HCT116 (cell line): ENCODE results near the gene CKAP2L. TPM values are rescaled to one million over a fixed set of nuclear protein-coding genes. Genes with fewer than 3 reads are reported as not detected.

Experiments used
- ATAC-seq: fragments of 200-7000 bp; cut with Tn5 transposase; 2 replicates; pipeline ENCODE4 v1.9.1; 2020; ENCODE audit warnings: mild to moderate bottlenecking, moderate library complexity
- BruUV-seq: library from RNA; stranded (reverse); fragments of 400-500 nt; replicated peaks from 2 replicates; lab custom pipeline; 2021; lab: Mats Ljungman, UMichigan
- CTCF ChIA-PET: fragments of 300-600 bp; sonication (Branson Sonifier 250); formaldehyde crosslinking; loops from one replicate; lab custom pipeline; 2021; ENCODE audit warnings: antibody characterized with exemption; lab: Charles Lee
- POLR2A ChIA-PET: fragments of 300-600, 350-600 bp; sonication (Branson Sonifier 250); formaldehyde crosslinking; loops from one replicate; lab custom pipeline; 2021; ENCODE audit warnings: antibody characterized with exemption; lab: Charles Lee
- RAD21 ChIA-PET, 2 experiments: fragments of 300-600 bp; sonication (Branson Sonifier 250); formaldehyde crosslinking; loops; one replicate each; lab custom pipeline; 2023; ENCODE audit warnings: low total read pairs in 2 of 2; ENCODE audit not compliant: uncharacterized antibody in 2 of 2, unreplicated experiment in 2 of 2, low non-redundant PET in 1 of 2; lab: Charles Lee
- DNase-seq: peaks from one replicate; pipeline ENCODE4 v3.0.0-alpha.2; 2010; ENCODE audit warnings: low read depth, low spot score
- H2AFZ ChIP-seq: fragments of 200-600 bp; shearing (Covaris generic), sonication (generic); 2 replicates; pipeline ENCODE4 v1.6.1; 2017; ENCODE audit warnings: low read depth, mixed run types, mixed read lengths, antibody characterized with exemption, low read length; ENCODE audit not compliant: poor library complexity, severe bottlenecking
- H3K27ac ChIP-seq: 2 replicates; pipeline ENCODE4 v1.5.1; 2012; ENCODE audit warnings: low read depth, low read length
- H3K27me3 ChIP-seq: fragments of 200-600 bp; sonication (generic); 2 replicates; pipeline ENCODE4 v1.6.1; 2016; ENCODE audit warnings: mixed run types, low read length, mixed read lengths; ENCODE audit not compliant: insufficient read depth
- H3K36me3 ChIP-seq, 2 experiments: fragments of 200-500 bp in 1 of 2; fragments of 200-600 bp in 1 of 2; sonication (Bioruptor generic) in 1 of 2; sonication (generic) in 1 of 2; 2 replicates each; pipeline versions ENCODE4 v1.5.1 to v1.6.1; 2014 to 2016; ENCODE audit warnings: low read length in 2 of 2, inconsistent platforms in 1 of 2, mixed read lengths in 1 of 2, mixed run types in 1 of 2; ENCODE audit not compliant: insufficient read depth in 2 of 2, control insufficient read depth in 1 of 2
- H3K4me1 ChIP-seq, 2 experiments: fragments of 200-600 bp in 1 of 2; sonication (generic) in 1 of 2; 2 replicates each; pipeline versions ENCODE4 v1.5.1 to v1.6.1; 2012 to 2017; ENCODE audit warnings: low read length in 2 of 2, inconsistent platforms in 1 of 2, mild to moderate bottlenecking in 1 of 2, mixed read lengths in 1 of 2, mixed run types in 1 of 2, moderate library complexity in 1 of 2; ENCODE audit not compliant: insufficient read depth in 2 of 2, control insufficient read depth in 1 of 2
- H3K4me2 ChIP-seq: fragments of 200-600 bp; sonication (generic); 2 replicates; pipeline ENCODE4 v1.6.1; 2017; ENCODE audit warnings: mixed run types, low read length, mixed read lengths
- H3K4me3 ChIP-seq, 2 experiments: fragments of 200-600 bp in 1 of 2; sonication (generic) in 1 of 2; replicated peaks in 1 of 2; 2 replicates each; pipeline ENCODE4 v1.5.1; 2011 to 2016; ENCODE audit warnings: low read length in 2 of 2, control low read depth in 1 of 2, low read depth in 1 of 2, mild to moderate bottlenecking in 1 of 2, mixed read lengths in 1 of 2, mixed run types in 1 of 2
- H3K79me2 ChIP-seq: fragments of 200-600 bp; sonication (generic); 2 replicates; pipeline ENCODE4 v1.6.1; 2017; ENCODE audit warnings: mild to moderate bottlenecking, mixed run types, low read length, moderate library complexity, mixed read lengths; ENCODE audit not compliant: insufficient read depth
- H3K9ac ChIP-seq: fragments of 200-600 bp; sonication (generic); 2 replicates; pipeline ENCODE4 v1.6.1; 2016; ENCODE audit warnings: low read length, mixed read lengths
- H3K9me2 ChIP-seq: fragments of 200-600 bp; sonication (generic), shearing (Covaris generic); 2 replicates; pipeline ENCODE4 v1.6.1; 2017; ENCODE audit warnings: mixed run types, mild to moderate bottlenecking, moderate library complexity; ENCODE audit not compliant: insufficient read depth
- H3K9me3 ChIP-seq, 2 experiments: fragments of 200-500 bp in 1 of 2; fragments of 200-600 bp in 1 of 2; sonication (Bioruptor generic) in 1 of 2; sonication (generic) in 1 of 2; 2 replicates each; pipeline ENCODE4 v1.6.1; 2014 to 2017; ENCODE audit warnings: low read length in 2 of 2, mixed read lengths in 2 of 2, inconsistent platforms in 1 of 2, low read depth in 1 of 2, mild to moderate bottlenecking in 1 of 2, mixed run types in 1 of 2, moderate library complexity in 1 of 2; ENCODE audit not compliant: control insufficient read depth in 1 of 2, insufficient read depth in 1 of 2
- H4K20me1 ChIP-seq: fragments of 200-600 bp; sonication (generic), shearing (Covaris generic); 2 replicates; pipeline ENCODE4 v1.6.1; 2017; ENCODE audit warnings: mixed run types, mild to moderate bottlenecking, moderate library complexity; ENCODE audit not compliant: insufficient read depth
- ATF3 ChIP-seq: IDR thresholded peaks from 2 replicates; pipeline ENCODE4 v1.6.1; 2012
- CEBPB ChIP-seq: IDR thresholded peaks from 2 replicates; pipeline ENCODE4 v1.6.1; 2012; ENCODE audit warnings: low read depth
- EGR1 ChIP-seq: IDR thresholded peaks from 2 replicates; pipeline ENCODE4 v1.6.1; 2012; ENCODE audit warnings: low read depth
- EZH2phosphoT487 ChIP-seq: fragments of 200-600 bp; IDR thresholded peaks from 2 replicates; pipeline ENCODE4 v1.6.1; 2018; ENCODE audit warnings: antibody characterized with exemption, borderline replicate concordance
- FOSL1 ChIP-seq: IDR thresholded peaks from 2 replicates; pipeline ENCODE4 v1.6.1; 2012; ENCODE audit warnings: low read depth
- JUND ChIP-seq: IDR thresholded peaks from 2 replicates; pipeline ENCODE4 v1.6.1; 2012
- MAX ChIP-seq: IDR thresholded peaks from 2 replicates; pipeline ENCODE4 v1.6.1; 2012
- POLR2A ChIP-seq: IDR thresholded peaks from 2 replicates; pipeline ENCODE4 v1.7.0; 2011; ENCODE audit warnings: borderline replicate concordance; ENCODE audit not compliant: insufficient read depth, insufficient read length; ENCODE audit errors: extremely low read depth
- SRF ChIP-seq: IDR thresholded peaks from 2 replicates; pipeline ENCODE4 v1.6.1; 2012; ENCODE audit warnings: low read depth
- TCF7L2 ChIP-seq: IDR thresholded peaks from 2 replicates; pipeline ENCODE4 v1.7.0; 2011; ENCODE audit warnings: borderline replicate concordance, inconsistent platforms; ENCODE audit not compliant: insufficient read depth, insufficient read length; ENCODE audit errors: extremely low read depth
- YY1 ChIP-seq: IDR thresholded peaks from 2 replicates; pipeline ENCODE4 v1.6.1; 2011; ENCODE audit warnings: low read length, low read depth, moderate library complexity, mild to moderate bottlenecking; ENCODE audit not compliant: insufficient replicate concordance; ENCODE audit errors: extremely low read depth
- ZNF274 ChIP-seq: fragments of 200-500 bp; sonication (Bioruptor generic); IDR thresholded peaks from 2 replicates; pipeline ENCODE4 v1.6.1; 2014; ENCODE audit warnings: mild to moderate bottlenecking, low read depth, low read length, inconsistent platforms
- intact Hi-C: fragments of 100-400 bp; cut with micrococcal nuclease; formaldehyde crosslinking; loops from 2 replicates; pipeline ENCODE4 v1.10.0; 2022
- total RNA-seq: library from RNA; stranded (reverse); gene quantifications from one replicate; pipeline ENCODE4 v1.2.1, GENCODE V29; 2021; ENCODE audit not compliant: unreplicated experiment
- TF ChIP-seq, protein P1 (sequence below): IDR thresholded peaks from 2 replicates; pipeline ENCODE4 v1.6.1; 2012; ENCODE audit warnings: low read depth

CKAP2L gene
- total RNA-seq, 1 experiment from 2014 or later, result 27.5 TPM

GRCh38 chr2:112728029-112728362 lies 36.4 kb downstream of the CKAP2L start:
- Histone ChIP-seq H3K4me2 (no peak overlapping the region), H3K36me3 (no peaks in the 10 kb centered on the region), H3K4me3 (no peak overlapping the region), H3K9ac (no peak overlapping the region), H3K9me3 (no peaks in the 10 kb centered on the region), H4K20me1 (no peaks in the 10 kb centered on the region), H3K9me2 (no peaks in the 10 kb centered on the region), H2AFZ (no peak overlapping the region), H3K79me2 (no peaks in the 10 kb centered on the region), H3K27ac (no peak overlapping the region), H3K4me1 (peaks cover 13 to 29% of the 10 kb centered on the region in 2 experiments), H3K27me3 (no peaks in the 10 kb centered on the region)
- ChIA-PET CTCF (interaction anchor here (0.8 to 4.6 kb wide), 6 partner anchors 21 to 247 kb away, joined by 3 to 41 read pairs (median 4); partner anchors contain the start of gene CHCHD5), RAD21 (no interaction called here), POLR2A (no interaction called here)
- DNase-seq, result no peak
- no TSS peak for BruUV-seq
- intact Hi-C loops, result loop anchor here (5.0 kb wide), 3 partner anchors 146 to 841 kb away; partner anchors contain the start of genes CHCHD5 and TTL
- TF ChIP-seq CEBPB (no peak), JUND (no peak), ATF3 (no peak), FOSL1 (no peak), TCF7L2 (no peak), EZH2phosphoT487 (no peak), MAX (no peak), SRF (no peak), POLR2A (no peak), YY1 (no peak), EGR1 (no peak), ZNF274 (no peak)
- TF ChIP-seq, protein P1, sequence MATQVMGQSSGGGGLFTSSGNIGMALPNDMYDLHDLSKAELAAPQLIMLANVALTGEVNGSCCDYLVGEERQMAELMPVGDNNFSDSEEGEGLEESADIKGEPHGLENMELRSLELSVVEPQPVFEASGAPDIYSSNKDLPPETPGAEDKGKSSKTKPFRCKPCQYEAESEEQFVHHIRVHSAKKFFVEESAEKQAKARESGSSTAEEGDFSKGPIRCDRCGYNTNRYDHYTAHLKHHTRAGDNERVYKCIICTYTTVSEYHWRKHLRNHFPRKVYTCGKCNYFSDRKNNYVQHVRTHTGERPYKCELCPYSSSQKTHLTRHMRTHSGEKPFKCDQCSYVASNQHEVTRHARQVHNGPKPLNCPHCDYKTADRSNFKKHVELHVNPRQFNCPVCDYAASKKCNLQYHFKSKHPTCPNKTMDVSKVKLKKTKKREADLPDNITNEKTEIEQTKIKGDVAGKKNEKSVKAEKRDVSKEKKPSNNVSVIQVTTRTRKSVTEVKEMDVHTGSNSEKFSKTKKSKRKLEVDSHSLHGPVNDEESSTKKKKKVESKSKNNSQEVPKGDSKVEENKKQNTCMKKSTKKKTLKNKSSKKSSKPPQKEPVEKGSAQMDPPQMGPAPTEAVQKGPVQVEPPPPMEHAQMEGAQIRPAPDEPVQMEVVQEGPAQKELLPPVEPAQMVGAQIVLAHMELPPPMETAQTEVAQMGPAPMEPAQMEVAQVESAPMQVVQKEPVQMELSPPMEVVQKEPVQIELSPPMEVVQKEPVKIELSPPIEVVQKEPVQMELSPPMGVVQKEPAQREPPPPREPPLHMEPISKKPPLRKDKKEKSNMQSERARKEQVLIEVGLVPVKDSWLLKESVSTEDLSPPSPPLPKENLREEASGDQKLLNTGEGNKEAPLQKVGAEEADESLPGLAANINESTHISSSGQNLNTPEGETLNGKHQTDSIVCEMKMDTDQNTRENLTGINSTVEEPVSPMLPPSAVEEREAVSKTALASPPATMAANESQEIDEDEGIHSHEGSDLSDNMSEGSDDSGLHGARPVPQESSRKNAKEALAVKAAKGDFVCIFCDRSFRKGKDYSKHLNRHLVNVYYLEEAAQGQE, result no peak
- no peak for ATAC-seq
